ENCODE results near the gene LRRTM4.

DNA sequence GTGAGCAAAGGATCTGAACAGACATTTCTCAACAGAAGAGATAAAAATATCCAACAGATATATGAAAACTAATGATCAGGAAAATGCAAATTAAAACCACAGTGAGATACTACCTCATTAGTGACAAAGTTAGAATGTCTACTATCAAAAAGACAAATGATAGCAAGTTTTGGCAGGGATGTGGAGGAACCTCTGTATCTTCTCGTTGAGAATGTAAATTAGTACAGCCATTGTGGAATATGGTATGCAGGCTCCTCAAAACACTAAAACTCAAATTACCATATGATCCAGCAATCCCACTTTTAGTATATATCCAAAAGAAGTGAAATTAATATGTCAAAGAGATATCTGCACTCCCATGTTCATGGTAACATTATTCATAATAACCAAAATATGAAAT is 427.1 kb downstream of the LRRTM4 start:
- TF ChIP-seq, protein P1, sequence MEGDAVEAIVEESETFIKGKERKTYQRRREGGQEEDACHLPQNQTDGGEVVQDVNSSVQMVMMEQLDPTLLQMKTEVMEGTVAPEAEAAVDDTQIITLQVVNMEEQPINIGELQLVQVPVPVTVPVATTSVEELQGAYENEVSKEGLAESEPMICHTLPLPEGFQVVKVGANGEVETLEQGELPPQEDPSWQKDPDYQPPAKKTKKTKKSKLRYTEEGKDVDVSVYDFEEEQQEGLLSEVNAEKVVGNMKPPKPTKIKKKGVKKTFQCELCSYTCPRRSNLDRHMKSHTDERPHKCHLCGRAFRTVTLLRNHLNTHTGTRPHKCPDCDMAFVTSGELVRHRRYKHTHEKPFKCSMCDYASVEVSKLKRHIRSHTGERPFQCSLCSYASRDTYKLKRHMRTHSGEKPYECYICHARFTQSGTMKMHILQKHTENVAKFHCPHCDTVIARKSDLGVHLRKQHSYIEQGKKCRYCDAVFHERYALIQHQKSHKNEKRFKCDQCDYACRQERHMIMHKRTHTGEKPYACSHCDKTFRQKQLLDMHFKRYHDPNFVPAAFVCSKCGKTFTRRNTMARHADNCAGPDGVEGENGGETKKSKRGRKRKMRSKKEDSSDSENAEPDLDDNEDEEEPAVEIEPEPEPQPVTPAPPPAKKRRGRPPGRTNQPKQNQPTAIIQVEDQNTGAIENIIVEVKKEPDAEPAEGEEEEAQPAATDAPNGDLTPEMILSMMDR (IDR thresholded peaks at IDR 0.05), result no peak
- no peak for TF ChIP-seq POLR2A (IDR thresholded peaks at IDR 0.05)

Data from esophagus squamous epithelium (tissue), 4 donors.